Ectodermal cell (in vitro differentiated cells): ENCODE measurements around the gene MON2.
"Not testable (repeated sequence)": the region's sequence is repeated elsewhere in the genome, so short reads cannot be mapped to it uniquely, and the experiment has no call there.

Experiments used
- H3K27ac ChIP-seq: 2 replicates; pipeline ENCODE4 v1.7.0; 2013; ENCODE audit warnings: mild to moderate bottlenecking, low read depth, low read length; ENCODE audit not compliant: insufficient read depth, poor library complexity, severe bottlenecking
- H3K27me3 ChIP-seq: 2 replicates; pipeline ENCODE4 v1.7.0; 2013; ENCODE audit warnings: mild to moderate bottlenecking, low read length; ENCODE audit not compliant: insufficient read depth, control insufficient read depth, poor library complexity, severe bottlenecking
- H3K36me3 ChIP-seq: one replicate; pipeline ENCODE4 v1.7.0; 2013; ENCODE audit warnings: low read length; ENCODE audit not compliant: control insufficient read depth, insufficient read depth
- H3K4me1 ChIP-seq: one replicate; pipeline ENCODE4 v1.7.0; 2013; ENCODE audit warnings: low read length; ENCODE audit not compliant: control insufficient read depth, insufficient read depth
- H3K4me3 ChIP-seq: 2 replicates; pipeline ENCODE4 v1.7.0; 2013; ENCODE audit warnings: low read depth, low read length, control low read depth; ENCODE audit not compliant: insufficient read depth
- H3K9me3 ChIP-seq: 2 replicates; pipeline ENCODE4 v1.7.0; 2013; ENCODE audit warnings: mild to moderate bottlenecking, low read length, moderate library complexity; ENCODE audit not compliant: control insufficient read depth
- WGBS, 2 experiments: methylation state at CpG; one replicate each; pipeline ENCODE4 v1.1.7; 2013; ENCODE audit warnings: missing lambda C conversion rate in 2 of 2; 5-methylcytosine and 5-hydroxymethylcytosine counted together

MON2 gene

GRCh38 chr12:62481843-62482540 lies 15.4 kb downstream of the MON2 start:
- Histone ChIP-seq H3K27me3 (no peaks in the 10 kb centered on the region), H3K27ac (peak overlapping the region; percentile 10), H3K36me3 (no peaks in the 10 kb centered on the region), H3K9me3 (no peaks in the 10 kb centered on the region), H3K4me1 (no peaks in the 10 kb centered on the region), H3K4me3 (no peak overlapping the region)
- 72 to 82% methylated on average over 4 of the region's 4 CpGs for WGBS, 2 experiments

GRCh38 chr12:62482769-62483168 lies 16.1 kb downstream of the MON2 start:
- H3K27ac ChIP-seq: no peak overlapping the region
- no peaks in the 10 kb centered on the region for H3K9me3 ChIP-seq
- whole genome bisulfite sequencing, 2 experiments: 95 to 98% methylated on average over 2 of the region's 3 CpGs
- H3K27me3 ChIP-seq: no peaks in the 10 kb centered on the region
- no peaks in the 10 kb centered on the region for H3K4me1 ChIP-seq
- no peaks in the 10 kb centered on the region for H3K36me3 ChIP-seq
- no peak overlapping the region for H3K4me3 ChIP-seq

- Histone ChIP-seq H3K4me3 (no peak overlapping the region), H3K36me3 (no peaks in the 10 kb centered on the region), H3K27ac (no peak overlapping the region), H3K9me3 (no peaks in the 10 kb centered on the region), H3K4me1 (no peaks in the 10 kb centered on the region), H3K27me3 (no peaks in the 10 kb centered on the region)
- WGBS, 2 experiments: 96 to 97% methylated on average over 2 of the region's 2 CpGs
Measured at GRCh38 chr12:62484233-62484632, 17.6 kb downstream of the MON2 start.

- Histone ChIP-seq H3K36me3 (peaks cover 8% of the 10 kb centered on the region), H3K27me3 (no peaks in the 10 kb centered on the region), H3K4me1 (no peaks in the 10 kb centered on the region), H3K27ac (no peak overlapping the region), H3K4me3 (no peak overlapping the region), H3K9me3 (no peaks in the 10 kb centered on the region)
- 92 to 94% methylated on average over 1 to 2 of the region's 3 CpGs for WGBS, 2 experiments
Measured at GRCh38 chr12:62505786-62506185, 39.2 kb downstream of the MON2 start.

- 88 to 91% methylated on average over 5 of the region's 5 CpGs for WGBS, 2 experiments
Measured at GRCh38 chr12:62512901-62513300, 46.3 kb downstream of the MON2 start.

GRCh38 chr12:62514080-62514479 lies 47.5 kb downstream of the MON2 start:
- not testable (repeated sequence) for H3K27me3 ChIP-seq, H3K9me3 ChIP-seq, H3K4me3 ChIP-seq, H3K36me3 ChIP-seq, H3K4me1 ChIP-seq, H3K27ac ChIP-seq
- WGBS, 2 experiments: 93 to 97% methylated on average over 3 of the region's 3 CpGs

More at GRCh38 chr12:62512901-62513300, 46.3 kb downstream of the MON2 start:
- H3K4me3 ChIP-seq: no peak overlapping the region
- no peak overlapping the region for H3K27ac ChIP-seq
- H3K9me3 ChIP-seq: no peaks in the 10 kb centered on the region
- H3K27me3 ChIP-seq: no peaks in the 10 kb centered on the region
- peaks cover 4% of the 10 kb centered on the region for H3K36me3 ChIP-seq
- H3K4me1 ChIP-seq: no peaks in the 10 kb centered on the region

GRCh38 chr12:62516927-62517326 lies 50.3 kb downstream of the MON2 start:
- Histone ChIP-seq H3K4me1 (no peaks in the 10 kb centered on the region), H3K36me3 (no peaks in the 10 kb centered on the region), H3K9me3 (no peaks in the 10 kb centered on the region), H3K27ac (no peak overlapping the region), H3K27me3 (no peaks in the 10 kb centered on the region), H3K4me3 (no peak overlapping the region)

- Histone ChIP-seq H3K27ac (no peak overlapping the region), H3K4me1 (no peaks in the 10 kb centered on the region), H3K27me3 (no peaks in the 10 kb centered on the region), H3K36me3 (no peaks in the 10 kb centered on the region), H3K4me3 (no peak overlapping the region), H3K9me3 (no peaks in the 10 kb centered on the region)
- 95% methylated on average over 2 of the region's 2 CpGs for WGBS, 2 experiments
Measured at GRCh38 chr12:62517887-62518286, 51.3 kb downstream of the MON2 start.

- H3K4me1 ChIP-seq: no peaks in the 10 kb centered on the region
- no peaks in the 10 kb centered on the region for H3K27me3 ChIP-seq
- H3K9me3 ChIP-seq: no peaks in the 10 kb centered on the region
- no peaks in the 10 kb centered on the region for H3K36me3 ChIP-seq
- no peak overlapping the region for H3K27ac ChIP-seq
- H3K4me3 ChIP-seq: no peak overlapping the region
- 87 to 95% methylated on average over 5 of the region's 5 CpGs for WGBS, 2 experiments
Measured at GRCh38 chr12:62519043-62519442, 52.4 kb downstream of the MON2 start.

- Histone ChIP-seq H3K36me3 (no peaks in the 10 kb centered on the region), H3K27ac (no peak overlapping the region), H3K27me3 (no peaks in the 10 kb centered on the region), H3K9me3 (no peaks in the 10 kb centered on the region), H3K4me3 (no peak overlapping the region), H3K4me1 (no peaks in the 10 kb centered on the region)
- 92 to 96% methylated on average over 4 to 5 of the region's 5 CpGs for WGBS, 2 experiments
Measured at GRCh38 chr12:62520361-62520760, 53.7 kb downstream of the MON2 start.

GRCh38 chr12:62522984-62523383 lies 56.4 kb downstream of the MON2 start:
- no peaks in the 10 kb centered on the region for H3K9me3 ChIP-seq
- no peaks in the 10 kb centered on the region for H3K4me1 ChIP-seq
- H3K27me3 ChIP-seq: no peaks in the 10 kb centered on the region
- H3K27ac ChIP-seq: no peak overlapping the region
- 95 to 100% methylated on average over 2 of the region's 2 CpGs for WGBS, 2 experiments
- no peaks in the 10 kb centered on the region for H3K36me3 ChIP-seq
- no peak overlapping the region for H3K4me3 ChIP-seq
